ENCODE results near the gene PEX13.
"Not testable (repeated sequence)": the region's sequence is repeated elsewhere in the genome, so short reads cannot be mapped to it uniquely, and the experiment has no call there.

GRCh38 chr2:61036643-61037042, 19.1 kb downstream of the PEX13 start:
- not testable (repeated sequence) for TF ChIP-seq CTCF (IDR thresholded peaks at IDR 0.05; ENCODE audit: insufficient read depth, low read depth, low read length); EZH2 (IDR thresholded peaks at IDR 0.05; ENCODE audit: insufficient read depth, low read length)
